HG03460 (cell line): ENCODE measurements around the gene LRRFIP1.

Source experiments
- ATAC-seq: cut with Tn5 transposase; IDR thresholded peaks from one replicate; pipeline ENCODE4 v1.9.1; 2021; ENCODE audit not compliant: unreplicated experiment

LRRFIP1 gene

GRCh38 chr2:237639052-237639835 is 11.9 kb downstream of the LRRFIP1 start:
- no peak for ATAC-seq

GRCh38 chr2:237639836-237640220 is 12.4 kb downstream of the LRRFIP1 start:
- no peak for ATAC-seq

- ATAC-seq = no peak
These were observed 13.2 kb downstream of the LRRFIP1 start for GRCh38 chr2:237640493-237640998.

GRCh38 chr2:237642038-237642734 is 14.8 kb downstream of the LRRFIP1 start:
- ATAC-seq = no peak

- no peak for ATAC-seq
These were observed 15.7 kb downstream of the LRRFIP1 start for GRCh38 chr2:237643066-237643465.

- ATAC-seq = no peak
These were observed 16.4 kb downstream of the LRRFIP1 start for GRCh38 chr2:237643582-237644380.

GRCh38 chr2:237644381-237644703 is 17.0 kb downstream of the LRRFIP1 start:
- ATAC-seq = no peak

- ATAC-seq = no peak
These were observed 17.9 kb downstream of the LRRFIP1 start for GRCh38 chr2:237645261-237645660.

GRCh38 chr2:237647176-237648015 is 20.0 kb downstream of the LRRFIP1 start:
- ATAC-seq = no peak

GRCh38 chr2:237648016-237648381 is 20.6 kb downstream of the LRRFIP1 start:
- ATAC-seq = no peak

- no peak for ATAC-seq
These were observed 22.4 kb downstream of the LRRFIP1 start for GRCh38 chr2:237649541-237650454.

- no peak for ATAC-seq
These were observed 23.1 kb downstream of the LRRFIP1 start for GRCh38 chr2:237650455-237650850.

GRCh38 chr2:237651761-237652160 is 24.4 kb downstream of the LRRFIP1 start:
- ATAC-seq = no peak

GRCh38 chr2:237652181-237652580 is 24.8 kb downstream of the LRRFIP1 start:
- no peak for ATAC-seq

- ATAC-seq = no peak
These were observed 25.5 kb downstream of the LRRFIP1 start for GRCh38 chr2:237652854-237653253.

- ATAC-seq = no peak
These were observed 26.6 kb downstream of the LRRFIP1 start for GRCh38 chr2:237653776-237654558.

GRCh38 chr2:237657063-237657462 is 29.7 kb downstream of the LRRFIP1 start:
- no peak for ATAC-seq

GRCh38 chr2:237660381-237660900 is 33.1 kb downstream of the LRRFIP1 start:
- no peak for ATAC-seq

GRCh38 chr2:237661270-237661669 is 33.9 kb downstream of the LRRFIP1 start:
- no peak for ATAC-seq
